H1 (cell line): ENCODE measurements around the gene FAT2. TPM values are rescaled to one million over a fixed set of nuclear protein-coding genes. Genes with fewer than 3 reads are reported as not detected.

Experiments used
- CTCF ChIA-PET: fragments of 300-600 bp; sonication (Branson Sonifier 250); formaldehyde crosslinking; loops from one replicate; lab custom pipeline; 2021; ENCODE audit not compliant: partially characterized antibody; lab: Charles Lee
- POLR2A ChIA-PET: fragments of 300-600 bp; sonication (Branson Sonifier 250); formaldehyde crosslinking; loops from one replicate; lab custom pipeline; 2021; ENCODE audit warnings: inconsistent platforms; ENCODE audit not compliant: partially characterized antibody; lab: Charles Lee
- DNase-seq, 2 experiments: peaks; one replicate each; pipeline versions ENCODE4 v3.0.0 to v3.0.0-alpha.2; 2010 to 2022; ENCODE audit warnings: low spot score in 2 of 2, low read depth in 1 of 2, mixed read lengths in 1 of 2
- FAIRE-seq: peaks from 2 replicates; lab custom pipeline; 2011; peaks lifted over from hg19 to GRCh38; lab: Jason Lieb, UNC
- H2AFZ ChIP-seq: 2 replicates; pipeline ENCODE4 v1.8.1; 2012; ENCODE audit warnings: low read length, inconsistent platforms
- H2AK5ac ChIP-seq: 2 replicates; pipeline ENCODE4 v1.6.1; 2013; ENCODE audit warnings: low read depth, low read length
- H2BK120ac ChIP-seq: replicated peaks from 2 replicates; pipeline ENCODE3; 2013; ENCODE audit warnings: low read depth, low read length, inconsistent platforms
- H2BK12ac ChIP-seq: 2 replicates; pipeline ENCODE4 v1.6.1; 2013; ENCODE audit warnings: low read depth, low read length
- H2BK15ac ChIP-seq: 2 replicates; pipeline ENCODE4 v1.6.1; 2013; ENCODE audit warnings: low read length
- H2BK20ac ChIP-seq: 2 replicates; pipeline ENCODE4 v1.6.1; 2013; ENCODE audit warnings: low read length
- H2BK5ac ChIP-seq: 2 replicates; pipeline ENCODE4 v1.6.1; 2013; ENCODE audit warnings: low read depth, low read length
- H3K14ac ChIP-seq: 2 replicates; pipeline ENCODE4 v1.6.1; 2013; ENCODE audit warnings: inconsistent platforms; ENCODE audit not compliant: insufficient read length
- H3K18ac ChIP-seq: 2 replicates; pipeline ENCODE4 v1.6.1; 2013; ENCODE audit warnings: low read length; ENCODE audit errors: extremely low read depth
- H3K23ac ChIP-seq: 2 replicates; pipeline ENCODE4 v1.6.1; 2013; ENCODE audit warnings: inconsistent platforms; ENCODE audit not compliant: insufficient read length
- H3K23me2 ChIP-seq: 2 replicates; pipeline ENCODE4 v1.6.1; 2013; ENCODE audit warnings: low read depth, low read length
- H3K27ac ChIP-seq: 2 replicates; pipeline ENCODE4 v1.6.1; 2011; ENCODE audit warnings: low read depth, low read length, inconsistent platforms
- H3K27me3 ChIP-seq, 4 experiments: replicated peaks in 1 of 4; 1 replicate in 1 of 4; 2 replicates in 3 of 4; pipeline versions ENCODE4 v1.6.1 to v1.8.1; 2011 to 2013; ENCODE audit warnings: low read length in 3 of 4, mild to moderate bottlenecking in 3 of 4, inconsistent platforms in 2 of 4, mixed read lengths in 2 of 4, moderate library complexity in 1 of 4; ENCODE audit not compliant: control insufficient read depth in 3 of 4, insufficient read depth in 3 of 4; ENCODE audit errors: extremely low read depth in 1 of 4
- H3K36me3 ChIP-seq, 4 experiments: 2 replicates each; pipeline versions ENCODE4 v1.6.1 to v1.8.1; 2011 to 2013; ENCODE audit warnings: mild to moderate bottlenecking in 4 of 4, low read length in 3 of 4, moderate library complexity in 2 of 4, control low read depth in 1 of 4, inconsistent platforms in 1 of 4; ENCODE audit not compliant: insufficient read depth in 4 of 4, control insufficient read depth in 2 of 4
- H3K4ac ChIP-seq: replicated peaks from 2 replicates; pipeline ENCODE3; 2013; ENCODE audit warnings: low read length, low read depth, mixed read lengths, inconsistent platforms; ENCODE audit not compliant: insufficient read length
- H3K4me1 ChIP-seq, 4 experiments: replicated peaks in 1 of 4; 1 replicate in 1 of 4; 2 replicates in 3 of 4; pipeline versions ENCODE4 v1.6.1 to v1.8.1; 2011 to 2013; ENCODE audit warnings: low read length in 3 of 4, inconsistent platforms in 2 of 4, mixed read lengths in 1 of 4; ENCODE audit not compliant: insufficient read depth in 4 of 4, control insufficient read depth in 3 of 4
- H3K4me2 ChIP-seq, 2 experiments: 2 replicates each; pipeline versions ENCODE4 v1.6.1 to v1.8.1; 2011 to 2013; ENCODE audit warnings: low read depth in 2 of 2, low read length in 2 of 2, control low read depth in 1 of 2, inconsistent platforms in 1 of 2, mild to moderate bottlenecking in 1 of 2; ENCODE audit not compliant: insufficient read depth in 1 of 2
- H3K4me3 ChIP-seq, 4 experiments: fragments of 200-600, 300-600 bp in 1 of 4; sonication (generic), shearing (Covaris generic), sonication (Bioruptor Twin) in 1 of 4; 2 replicates each; pipeline versions ENCODE4 v1.5.1 to v1.8.1; 2011 to 2016; ENCODE audit warnings: low read length in 4 of 4, low read depth in 3 of 4, control low read depth in 2 of 4, inconsistent platforms in 2 of 4, mild to moderate bottlenecking in 2 of 4, mixed read lengths in 1 of 4, moderate library complexity in 1 of 4; ENCODE audit not compliant: insufficient read depth in 2 of 4; ENCODE audit errors: extremely low read depth in 1 of 4
- H3K56ac ChIP-seq: replicated peaks from 2 replicates; pipeline ENCODE3; 2013; ENCODE audit warnings: low read depth, mild to moderate bottlenecking, mixed read lengths, low read length, inconsistent platforms; ENCODE audit not compliant: insufficient read length
- H3K79me1 ChIP-seq: 2 replicates; pipeline ENCODE4 v1.6.1; 2013; ENCODE audit warnings: low read depth, low read length, control low read depth
- H3K79me2 ChIP-seq, 2 experiments: 2 replicates each; pipeline versions ENCODE4 v1.6.1 to v1.8.1; 2012 to 2013; ENCODE audit warnings: low read length in 2 of 2, mild to moderate bottlenecking in 2 of 2, inconsistent platforms in 1 of 2; ENCODE audit not compliant: insufficient read depth in 2 of 2, control insufficient read depth in 1 of 2
- H3K9ac ChIP-seq, 4 experiments: replicated peaks in 1 of 4; 1 replicate in 1 of 4; 2 replicates in 3 of 4; pipeline versions ENCODE4 v1.6.1 to v1.8.1; 2011 to 2013; ENCODE audit warnings: low read depth in 3 of 4, low read length in 3 of 4, control low read depth in 2 of 4, mild to moderate bottlenecking in 2 of 4, moderate library complexity in 2 of 4, inconsistent platforms in 1 of 4; ENCODE audit errors: extremely low read depth in 1 of 4
- H3K9me3 ChIP-seq, 2 experiments: 2 replicates each; pipeline versions ENCODE4 v1.6.1 to v1.8.1; 2012 to 2013; ENCODE audit warnings: mild to moderate bottlenecking in 2 of 2, moderate library complexity in 2 of 2, control low read depth in 1 of 2, inconsistent platforms in 1 of 2, low read depth in 1 of 2, low read length in 1 of 2, mixed read lengths in 1 of 2; ENCODE audit not compliant: insufficient read depth in 2 of 2
- H4K20me1 ChIP-seq, 2 experiments: replicated peaks in 1 of 2; 2 replicates each; pipeline versions ENCODE3 to v1.8.1; 2011 to 2013; ENCODE audit warnings: inconsistent platforms in 2 of 2, low read length in 2 of 2, mild to moderate bottlenecking in 1 of 2; ENCODE audit not compliant: insufficient read depth in 2 of 2, control insufficient read depth in 1 of 2
- H4K5ac ChIP-seq: 2 replicates; pipeline ENCODE4 v1.6.1; 2013; ENCODE audit warnings: low read length, low read depth, mixed read lengths, inconsistent platforms; ENCODE audit not compliant: insufficient read length
- H4K8ac ChIP-seq: 2 replicates; pipeline ENCODE4 v1.8.0; 2013; ENCODE audit warnings: mild to moderate bottlenecking, moderate library complexity, low read length, inconsistent platforms; ENCODE audit not compliant: insufficient read depth; ENCODE audit errors: extremely low read depth
- H4K91ac ChIP-seq: replicated peaks from 2 replicates; pipeline ENCODE3; 2013; ENCODE audit warnings: low read length, mixed read lengths, inconsistent platforms; ENCODE audit not compliant: insufficient read length
- EZH2 ChIP-seq: fragments of 200-600 bp; sonication (generic); IDR thresholded peaks from 2 replicates; pipeline ENCODE4 v1.7.1; 2012; ENCODE audit warnings: low read depth, mild to moderate bottlenecking, moderate library complexity, low read length, inconsistent platforms; ENCODE audit not compliant: severe bottlenecking
- GTF2F1 ChIP-seq: IDR thresholded peaks from 2 replicates; pipeline ENCODE4 v1.6.1; 2012; ENCODE audit warnings: low read depth, low read length, improper control_type of control experiment, borderline replicate concordance
- HDAC6 ChIP-seq: IDR thresholded peaks from one replicate; pipeline ENCODE4 v1.7.1; 2012; ENCODE audit warnings: low read depth, mild to moderate bottlenecking, inconsistent platforms, low read length, moderate library complexity
- RBBP5 ChIP-seq: IDR thresholded peaks from 2 replicates; pipeline ENCODE4 v1.7.1; 2012; ENCODE audit warnings: low read depth, mild to moderate bottlenecking, inconsistent platforms, low read length, moderate library complexity, borderline replicate concordance
- RXRA ChIP-seq: IDR thresholded peaks from 2 replicates; pipeline ENCODE4 v1.6.1; 2011; ENCODE audit warnings: low read depth, mild to moderate bottlenecking, low read length, moderate library complexity; ENCODE audit not compliant: insufficient read depth
- SP2 ChIP-seq: IDR thresholded peaks from 2 replicates; pipeline ENCODE4 v1.6.1; 2012; ENCODE audit warnings: mild to moderate bottlenecking, low read length, inconsistent platforms
- SP4 ChIP-seq: IDR thresholded peaks from 2 replicates; pipeline ENCODE4 v1.6.1; 2012; ENCODE audit warnings: low read length, inconsistent platforms
- SRF ChIP-seq: IDR thresholded peaks from 2 replicates; pipeline ENCODE4 v1.6.1; 2011; ENCODE audit warnings: mild to moderate bottlenecking, low read depth, low read length, moderate library complexity
- TAF1 ChIP-seq: IDR thresholded peaks from 2 replicates; pipeline ENCODE4 v1.6.1; 2011; ENCODE audit warnings: mild to moderate bottlenecking, low read depth, low read length
- TAF7 ChIP-seq: optimal IDR thresholded peaks from 2 replicates; pipeline ENCODE3; 2011; ENCODE audit warnings: low read depth, mild to moderate bottlenecking, inconsistent platforms, low read length, moderate library complexity, borderline replicate concordance
- TBP ChIP-seq: IDR thresholded peaks from 2 replicates; pipeline ENCODE4 v1.6.1; 2011; ENCODE audit warnings: low read depth, low read length, improper control_type of control experiment
- TEAD4 ChIP-seq: IDR thresholded peaks from 2 replicates; pipeline ENCODE4 v1.6.1; 2012; ENCODE audit warnings: low read depth, low read length, inconsistent platforms, mixed read lengths
- YY1 ChIP-seq: IDR thresholded peaks from 2 replicates; pipeline ENCODE4 v1.6.1; 2011; ENCODE audit warnings: low read depth, mild to moderate bottlenecking, low read length
- ZNF274 ChIP-seq: IDR thresholded peaks from 2 replicates; pipeline ENCODE4 v1.7.0; 2012; ENCODE audit warnings: low read length, borderline replicate concordance; ENCODE audit errors: extremely low read depth
- polyA plus RNA-seq, 7 experiments: library from polyadenylated mRNA; depleted of rRNA in 3 of 7; stranded (reverse) in 5 of 7; unstranded in 2 of 7; fragments of >200 nt in 5 of 7; fragments of 200-250 nt in 2 of 7; gene quantifications; 1 replicate in 5 of 7; 2 replicates in 1 of 7; 4 replicates in 1 of 7; pipeline versions ENCODE4 v1.2.1 to v1.2.3, GENCODE V29; 2011 to 2013; ENCODE audit warnings: missing spikeins in 2 of 7, mixed read lengths in 2 of 7
- total RNA-seq: library from RNA; stranded (reverse); fragmentation: NEBNext Ultra II Directional; extraction: Animal tissue kit (Norgen Biotek cat#: 25700); gene quantifications from 2 replicates; pipeline ENCODE4 v1.2.1, GENCODE V29; 2021
- TF ChIP-seq, protein P1 (sequence below): IDR thresholded peaks from 2 replicates; pipeline ENCODE4 v1.6.1; 2012; ENCODE audit warnings: low read length, inconsistent platforms

Gene FAT2
- total and polyA plus RNA-seq, 2 of the 8 experiments (the other 6 are each of a cell fraction or from before 2014, with no cell fraction given), result 0.12 to 0.30 TPM

DNA sequence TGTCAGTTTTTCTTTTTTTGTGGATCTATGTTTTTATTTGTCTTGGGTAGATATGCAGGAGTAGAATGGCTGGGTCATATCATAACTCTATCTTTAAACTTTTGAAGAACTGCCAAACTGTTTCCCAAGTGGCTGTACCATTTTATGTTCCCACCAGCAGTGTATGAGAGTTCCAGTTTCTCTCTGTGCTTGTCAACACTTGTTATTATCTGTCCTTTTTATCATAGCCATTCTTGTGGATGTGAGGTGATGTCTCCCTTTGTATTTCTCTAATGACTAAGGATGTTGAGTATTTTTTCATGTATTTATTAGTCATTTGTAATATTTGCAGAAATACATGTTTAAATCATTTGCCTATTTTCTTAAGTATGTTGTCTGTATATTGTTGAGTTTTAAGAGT is 17.4 kb upstream of the FAT2 start:
- no peak overlapping the region for H3K23ac ChIP-seq
- H2BK5ac ChIP-seq, result no peak overlapping the region
- peaks cover 5% of the 10 kb centered on the region; the same call in 1 of the 2 replicates for H3K23me2 ChIP-seq
- H3K18ac ChIP-seq, result no peak overlapping the region
- H2AFZ ChIP-seq, result no peak overlapping the region
- H3K4me2 ChIP-seq, result no peak overlapping the region
- FAIRE-seq, result no peak
- H2AK5ac ChIP-seq, result no peak overlapping the region
- no peaks in the 10 kb centered on the region; a peak in 1 of 7 replicates for H3K27me3 ChIP-seq
- no peak overlapping the region for H3K9ac ChIP-seq
- POLR2A ChIA-PET, result no interaction called here
- no peak overlapping the region for H4K91ac ChIP-seq
- H3K56ac ChIP-seq, result no peak overlapping the region
- no peak overlapping the region for H2BK20ac ChIP-seq
- no peak overlapping the region for H2BK120ac ChIP-seq
- peaks cover 0 to 3% of the 10 kb centered on the region in 2 experiments for H4K20me1 ChIP-seq
- no peaks in the 10 kb centered on the region for H3K36me3 ChIP-seq
- no peak overlapping the region for H3K4ac ChIP-seq
- no peaks in the 10 kb centered on the region for H3K79me1 ChIP-seq
- H3K27ac ChIP-seq, result no peak overlapping the region
- no peaks in the 10 kb centered on the region for H3K4me1 ChIP-seq
- H3K14ac ChIP-seq, result no peak overlapping the region
- TF ChIP-seq SP4 (no peak), TAF1 (no peak), TAF7 (no peak), TEAD4 (no peak), HDAC6 (no peak), EZH2 (no peak), GTF2F1 (no peak), TBP (no peak), YY1 (no peak), RBBP5 (no peak), SRF (no peak), ZNF274 (no peak), SP2 (no peak), RXRA (no peak)
- TF ChIP-seq, protein P1, sequence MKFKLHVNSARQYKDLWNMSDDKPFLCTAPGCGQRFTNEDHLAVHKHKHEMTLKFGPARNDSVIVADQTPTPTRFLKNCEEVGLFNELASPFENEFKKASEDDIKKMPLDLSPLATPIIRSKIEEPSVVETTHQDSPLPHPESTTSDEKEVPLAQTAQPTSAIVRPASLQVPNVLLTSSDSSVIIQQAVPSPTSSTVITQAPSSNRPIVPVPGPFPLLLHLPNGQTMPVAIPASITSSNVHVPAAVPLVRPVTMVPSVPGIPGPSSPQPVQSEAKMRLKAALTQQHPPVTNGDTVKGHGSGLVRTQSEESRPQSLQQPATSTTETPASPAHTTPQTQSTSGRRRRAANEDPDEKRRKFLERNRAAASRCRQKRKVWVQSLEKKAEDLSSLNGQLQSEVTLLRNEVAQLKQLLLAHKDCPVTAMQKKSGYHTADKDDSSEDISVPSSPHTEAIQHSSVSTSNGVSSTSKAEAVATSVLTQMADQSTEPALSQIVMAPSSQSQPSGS, result no peak
- TF ChIP-seq, all 59 proteins: peak for 0
- no peak overlapping the region for H4K5ac ChIP-seq
- CTCF ChIA-PET, result interaction anchor here (0.7 to 2.9 kb wide), 9 partner anchors 10 to 160 kb away, joined by 3 to 15 read pairs (median 4); no protein-coding TSS in a partner anchor
- no peak overlapping the region for H4K8ac ChIP-seq
- H2BK12ac ChIP-seq, result no peak overlapping the region
- DNase-seq, result no peak
- H3K79me2 ChIP-seq, result no peaks in the 10 kb centered on the region
- no peak overlapping the region for H2BK15ac ChIP-seq
- no peaks in the 10 kb centered on the region for H3K9me3 ChIP-seq
- H3K4me3 ChIP-seq, result no peak overlapping the region
